Measurements from ENCODE around the gene RPP25L. TPM values are rescaled to one million over a fixed set of nuclear protein-coding genes. Genes with fewer than 3 reads are reported as not detected.
A peak's percentile ranks its signal among the peaks of the same experiment; 100 is the strongest.

RPP25L gene
- total RNA-seq, 1 experiment from 2014 or later, result 48.7 TPM

DNA sequence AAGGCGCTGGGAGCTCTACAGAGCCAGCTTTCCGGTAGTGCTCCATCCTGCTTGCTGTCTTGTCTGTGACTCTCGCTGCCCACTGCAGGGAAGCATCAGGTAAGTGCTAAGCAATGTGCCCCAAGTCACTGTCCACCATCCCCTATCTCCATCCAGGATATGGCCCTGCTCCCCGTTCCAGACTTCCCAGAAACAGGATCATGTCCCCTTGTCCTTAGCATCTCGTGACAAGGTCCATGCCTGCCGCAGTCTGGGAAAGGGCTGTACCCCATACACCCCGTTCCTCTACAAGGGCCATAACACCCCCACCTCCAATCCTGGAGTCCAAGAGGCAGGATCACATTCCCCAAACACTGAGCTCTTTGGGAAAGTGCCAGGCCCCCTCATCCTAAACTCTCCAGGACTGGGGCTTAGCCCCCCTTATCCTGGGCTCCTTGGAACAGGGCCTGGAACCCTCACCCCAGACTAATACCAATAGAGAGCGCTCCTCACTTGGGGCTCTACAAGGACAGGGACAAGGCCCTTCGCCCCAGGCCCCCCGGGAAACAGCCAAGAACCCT, 566 bp downstream of the RPP25L start:
- DNase-seq (ENCODE audit: low spot score), result no peak

DNA sequence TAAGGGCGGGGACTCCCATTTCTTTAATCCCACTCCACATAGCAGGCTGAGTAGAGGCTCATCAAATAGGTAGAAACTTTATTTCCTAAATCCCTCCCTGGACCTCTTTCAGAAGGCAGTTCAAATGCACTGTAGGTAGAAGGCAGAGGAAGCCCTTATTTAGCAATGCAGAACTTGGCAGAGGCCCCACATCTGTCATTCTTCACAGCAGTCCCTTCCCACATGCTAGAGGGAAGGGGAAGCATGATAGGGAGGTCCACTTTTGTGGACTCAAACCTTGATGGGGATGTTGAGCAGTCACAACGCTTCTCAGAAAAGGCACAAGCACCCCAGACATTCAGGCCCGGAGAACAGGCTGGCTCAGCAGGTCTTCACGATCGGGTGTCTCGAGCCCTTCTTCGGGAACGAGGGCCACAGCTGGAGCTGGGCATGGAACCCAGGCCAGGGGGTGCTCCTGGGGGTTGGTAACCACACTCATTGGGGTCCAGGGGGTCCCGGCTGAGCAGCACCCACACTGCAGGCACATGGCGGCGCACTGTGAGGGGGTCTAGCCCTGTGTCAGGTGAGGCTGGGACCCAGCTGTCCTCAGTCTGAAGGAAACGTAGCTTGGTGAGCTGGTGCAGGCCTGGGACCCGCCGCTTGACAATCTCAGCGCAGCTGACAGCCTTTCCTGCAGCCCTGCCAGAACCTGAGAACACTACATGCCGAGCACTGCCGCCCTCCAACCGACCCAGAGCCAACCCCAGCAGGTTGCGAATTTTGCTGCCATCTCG, 1.3 kb downstream of the RPP25L start:
- no peak for DNase-seq (ENCODE audit: low spot score)

DNA sequence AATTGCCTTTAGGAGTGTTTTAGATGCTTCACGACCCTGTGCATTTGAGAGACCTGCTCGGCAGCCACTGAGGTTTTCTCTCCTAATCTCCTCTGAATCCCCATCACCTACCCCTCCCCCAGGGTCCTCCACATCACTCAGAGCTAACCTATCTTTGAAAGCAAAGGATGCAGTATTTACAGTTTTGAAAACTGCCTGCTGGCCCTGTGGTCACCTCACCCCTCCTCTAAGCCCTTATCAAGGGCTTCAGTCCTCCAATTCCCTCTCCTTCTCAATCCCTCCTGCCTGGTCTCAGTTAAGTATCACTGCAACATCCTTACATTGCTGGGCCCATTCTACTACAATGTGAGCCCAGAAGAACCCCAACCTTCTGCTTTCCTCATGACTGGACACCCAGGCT, 4.6 kb downstream of the RPP25L start:
- no peak for DNase-seq (ENCODE audit: low spot score)

DNA sequence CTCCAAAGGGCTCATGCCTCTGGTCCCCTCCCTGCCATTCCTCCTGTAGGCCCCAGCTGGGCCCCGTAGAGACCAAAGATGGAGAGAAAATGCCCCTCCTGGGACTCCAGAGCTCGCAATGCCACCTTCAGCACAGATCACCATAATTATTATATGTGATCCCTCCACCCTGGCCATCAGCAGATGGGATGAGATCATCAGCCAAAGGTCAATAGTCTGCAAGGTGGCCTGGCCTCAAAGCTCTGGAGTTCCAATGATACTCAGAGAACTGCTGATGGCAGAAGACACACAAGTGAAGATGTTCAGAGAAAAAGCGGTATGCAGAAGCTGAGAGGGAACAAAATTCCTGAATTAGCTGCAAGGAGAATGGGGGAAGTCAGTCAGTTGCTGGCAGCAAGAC, 5.0 kb downstream of the RPP25L start:
- DNase-seq (ENCODE audit: low spot score), result no peak

DNA sequence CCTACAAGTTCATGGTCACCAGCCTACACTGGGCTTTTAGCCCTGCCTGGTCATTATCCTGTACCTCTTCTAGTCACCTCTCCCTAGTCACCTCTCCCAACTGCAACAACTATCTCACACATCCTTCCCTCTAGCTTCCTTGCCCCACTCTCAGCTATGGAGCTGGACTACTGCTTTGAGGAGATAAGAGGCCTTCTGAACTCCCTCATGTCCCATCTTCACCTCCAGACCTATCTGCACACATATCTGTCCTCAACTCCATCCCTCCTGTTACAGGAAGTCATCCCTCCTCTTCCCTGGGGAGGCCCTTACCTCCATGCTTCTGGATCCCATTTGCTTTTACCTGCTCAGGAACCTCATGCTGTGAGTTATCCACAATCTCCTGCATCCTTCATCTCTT, 5.7 kb downstream of the RPP25L start:
- no peak for DNase-seq (ENCODE audit: low spot score)

DNA sequence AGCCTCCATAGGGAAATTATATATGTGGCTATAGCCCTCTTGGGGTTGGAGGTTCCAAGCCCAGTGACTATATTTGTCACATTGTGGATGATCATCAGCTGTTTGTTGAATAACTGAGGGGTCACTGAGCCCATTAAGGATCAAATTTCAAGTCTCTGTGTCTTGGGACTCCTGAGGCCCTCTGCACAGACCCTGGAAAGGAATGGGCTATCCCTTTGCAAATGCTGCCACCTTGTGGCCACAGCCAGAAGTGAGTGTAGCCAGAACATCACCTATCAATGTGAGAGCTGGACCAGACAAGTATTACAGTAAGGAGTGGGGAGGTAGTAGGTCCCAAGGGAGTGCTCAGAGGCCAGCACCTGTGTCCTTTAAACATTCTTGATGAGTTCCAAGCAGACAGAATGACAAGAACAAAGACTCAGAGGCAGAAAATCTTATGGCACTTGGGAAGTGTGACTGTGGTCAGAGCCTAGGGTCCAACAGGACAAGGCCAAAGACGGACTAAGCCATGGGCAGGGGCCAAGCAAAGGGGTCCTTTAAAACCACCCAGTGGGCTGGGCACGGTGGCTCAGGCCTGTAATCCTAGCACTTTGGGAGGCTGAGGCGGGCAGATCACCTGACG, 8.2 kb downstream of the RPP25L start:
- peak; percentile 89 for DNase-seq (ENCODE audit: low spot score)

DNA sequence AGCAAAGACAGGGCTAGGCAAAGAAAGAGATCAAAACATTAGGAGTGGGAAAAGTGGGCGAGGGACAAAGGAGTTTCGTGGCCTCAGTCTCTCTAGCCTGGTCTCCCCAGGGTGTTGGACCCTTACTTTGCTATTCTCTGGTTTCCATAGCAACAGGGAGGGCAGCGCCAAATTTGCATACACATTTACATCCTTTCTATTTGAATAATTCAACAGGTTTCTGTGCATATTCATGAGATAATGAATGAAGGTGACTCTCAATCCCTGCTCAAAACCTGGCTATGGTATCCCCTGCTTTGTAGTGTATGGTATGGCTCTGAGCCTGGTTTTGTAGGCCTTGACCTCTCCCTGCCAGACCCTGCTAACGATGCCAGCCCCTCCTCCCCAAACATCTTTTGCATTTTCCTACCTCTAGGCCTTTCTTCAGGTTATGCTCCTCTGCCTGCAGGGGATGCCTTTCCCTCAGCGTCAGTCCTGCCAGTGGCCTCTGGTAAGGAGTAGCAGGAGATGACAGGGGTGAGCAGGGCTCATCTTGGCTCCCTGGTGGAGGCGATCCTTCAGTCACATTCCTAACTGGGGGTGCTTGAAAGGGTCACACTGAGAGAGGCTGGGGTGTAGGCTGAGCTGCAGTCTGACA, 9.8 kb downstream of the RPP25L start:
- DNase-seq (ENCODE audit: low spot score), result no peak

DNA sequence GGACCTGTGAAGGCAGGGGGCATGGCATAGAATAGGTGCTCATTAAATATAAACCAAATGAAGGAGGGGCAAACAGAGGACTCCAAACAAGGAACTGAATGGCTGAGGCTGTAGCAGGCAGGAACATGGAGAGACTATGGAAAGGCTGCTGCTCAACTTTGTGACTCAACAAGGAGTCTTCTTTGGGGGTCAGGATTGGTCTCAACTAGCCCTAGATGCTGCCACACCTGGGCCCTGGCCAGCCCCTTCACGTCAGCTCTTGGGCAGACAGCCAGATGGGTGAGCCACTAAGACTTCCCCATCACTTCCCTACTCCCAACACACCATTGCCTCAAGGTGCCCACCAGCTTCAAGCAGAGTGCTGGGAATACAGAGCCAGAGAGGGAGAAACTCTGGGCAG, 11.0 kb downstream of the RPP25L start:
- no peak for DNase-seq (ENCODE audit: low spot score)

DNA sequence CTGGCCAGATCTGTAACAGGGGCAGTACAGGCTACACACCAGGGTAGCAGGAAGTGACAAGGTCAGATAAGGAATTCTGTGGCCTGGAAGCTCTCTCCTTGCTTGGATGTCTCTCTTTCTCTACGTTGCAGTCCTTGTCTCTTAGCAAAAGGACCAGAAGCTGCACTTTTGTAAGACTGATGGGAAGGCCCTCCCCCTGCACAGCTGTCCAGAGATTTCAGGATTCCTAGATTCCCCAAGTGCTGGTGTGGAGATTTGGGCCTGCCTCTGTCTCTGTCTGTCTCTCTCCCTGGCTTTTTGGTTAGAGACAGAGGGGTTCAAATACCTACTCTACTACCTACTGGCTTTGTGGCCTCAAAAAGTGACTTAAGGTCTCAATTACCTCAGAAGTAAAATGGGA, 12.4 kb downstream of the RPP25L start:
- no peak for DNase-seq (ENCODE audit: low spot score)

DNA sequence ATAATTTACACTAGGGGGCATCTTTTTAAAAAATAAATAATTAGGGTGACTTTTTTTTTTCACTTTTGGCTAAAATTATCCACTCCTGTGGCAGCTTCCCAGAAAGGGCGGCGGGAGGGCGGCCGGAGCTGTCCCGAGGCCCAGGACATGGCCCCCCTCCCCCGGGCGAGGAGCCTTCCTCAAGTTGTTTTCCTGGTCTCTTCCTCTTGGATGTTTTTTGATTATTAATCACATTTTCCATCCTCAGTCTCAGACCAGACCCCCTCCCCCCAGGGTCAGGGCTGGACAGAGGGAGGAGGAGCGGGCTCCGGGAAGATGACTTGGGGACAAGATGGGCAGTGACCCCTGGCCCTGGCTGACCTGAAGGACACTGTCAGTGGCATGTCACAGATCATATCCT, 17.7 kb downstream of the RPP25L start:
- no peak for DNase-seq (ENCODE audit: low spot score)

DNA sequence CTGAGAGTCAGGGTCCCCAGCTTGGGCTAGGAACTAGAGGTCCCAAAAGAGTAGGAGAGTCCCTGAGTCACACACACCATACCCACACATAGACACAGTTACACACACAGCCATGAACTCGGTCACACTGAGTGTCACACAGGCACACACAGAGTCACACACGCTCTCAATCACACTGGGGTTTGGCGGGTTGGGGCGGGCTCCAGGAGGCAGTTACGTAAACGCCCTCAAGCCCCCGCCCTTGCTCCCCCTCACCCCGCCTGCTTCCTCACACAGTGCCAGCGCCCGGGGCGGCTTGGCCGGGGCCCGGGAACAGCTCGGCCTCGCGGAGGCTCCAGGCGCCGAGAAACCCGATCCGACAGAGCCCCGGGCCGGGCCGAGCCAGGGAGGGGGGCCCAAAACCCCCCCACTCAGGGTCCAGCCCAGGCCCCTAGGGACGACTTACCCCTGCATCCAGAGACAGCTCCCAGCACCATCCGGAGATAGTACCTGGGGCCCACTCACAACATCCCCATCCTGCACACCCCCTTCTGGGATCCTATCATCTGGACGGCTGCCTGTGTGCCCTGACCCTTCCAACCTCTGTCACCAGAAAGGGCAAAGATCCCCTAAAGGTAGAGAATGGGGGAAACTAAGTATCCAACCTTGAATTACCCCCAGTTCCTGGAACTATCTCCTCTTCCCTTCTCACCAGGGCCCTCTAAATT, 18.8 kb downstream of the RPP25L start:
- DNase-seq (ENCODE audit: low spot score), result no peak

DNA sequence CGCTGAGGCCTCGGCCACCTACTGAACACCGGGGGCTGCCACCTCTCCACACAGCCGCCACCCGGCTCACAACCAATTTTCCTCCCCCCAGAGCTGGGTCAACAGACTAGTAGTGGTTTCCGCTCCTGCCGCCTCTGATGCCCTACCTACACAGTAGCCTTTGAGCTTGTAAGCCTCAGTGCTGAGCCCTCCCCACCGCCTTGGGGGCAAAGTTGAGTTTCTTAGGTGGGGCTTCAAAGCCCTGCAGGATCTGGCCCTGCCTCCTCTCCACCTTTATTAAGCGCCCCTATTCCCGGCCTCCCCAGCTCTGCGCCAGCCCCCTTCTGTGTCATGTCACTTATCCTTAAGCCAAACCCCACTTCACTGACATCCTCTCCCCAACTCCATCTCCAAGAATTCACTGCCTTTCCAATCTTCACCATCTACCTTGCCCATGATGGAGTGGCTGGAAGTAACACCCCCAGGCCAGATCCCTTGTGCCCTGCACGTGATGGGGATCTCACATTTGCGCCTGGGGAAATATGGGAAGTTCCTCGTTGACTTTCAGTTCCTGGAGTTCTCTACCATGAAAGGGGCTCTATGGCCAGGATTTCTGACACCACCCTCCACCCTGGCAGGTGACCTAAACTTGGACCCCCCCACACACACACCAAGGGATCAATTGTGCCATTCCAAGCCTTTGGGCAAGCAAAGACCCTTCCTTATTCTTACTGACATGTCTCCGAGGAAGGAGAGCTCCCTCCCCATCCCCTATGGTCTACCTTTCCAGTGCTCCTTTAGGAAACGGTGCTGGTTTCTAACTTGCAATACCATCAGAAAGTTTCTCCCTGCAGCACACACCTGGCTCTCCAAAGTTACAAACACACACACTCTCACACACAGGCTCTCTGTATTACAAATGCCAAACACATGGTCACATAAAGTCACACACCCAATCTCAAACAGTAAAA, 19.7 kb downstream of the RPP25L start:
- no peak for DNase-seq (ENCODE audit: low spot score)

DNA sequence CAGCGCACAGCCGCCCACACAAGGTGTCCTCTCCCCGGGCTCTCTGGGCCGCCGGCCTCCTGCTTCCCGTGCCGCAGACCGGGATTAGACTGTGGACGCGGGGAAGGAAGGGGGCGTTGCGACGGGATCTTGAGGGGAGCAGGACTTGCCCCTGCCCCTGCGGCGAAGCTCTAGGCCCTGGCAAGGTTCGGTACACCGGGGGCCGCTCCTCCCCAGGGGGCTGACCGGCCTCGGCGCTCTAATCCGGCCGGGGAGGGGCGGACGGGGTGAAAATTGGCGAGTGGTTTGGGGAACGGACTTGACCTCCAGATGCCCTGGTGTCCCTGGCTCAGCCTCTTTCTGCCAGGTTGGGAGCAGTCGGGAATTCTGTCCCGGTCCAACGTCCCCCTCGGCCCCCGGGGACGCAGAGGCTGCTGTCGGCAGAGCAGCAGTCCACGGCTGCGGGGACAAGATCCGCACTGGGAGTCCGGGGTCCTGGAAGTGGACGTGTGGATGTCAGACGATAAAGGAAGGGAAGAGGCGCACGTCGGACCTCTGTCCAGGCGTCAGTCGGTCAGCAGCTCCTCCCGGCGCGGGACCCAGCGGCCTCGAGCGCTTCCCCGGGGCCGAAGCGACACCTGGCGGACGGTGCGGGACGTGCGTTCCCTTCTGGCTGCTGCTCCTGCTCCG, 20.5 kb downstream of the RPP25L start:
- peak; percentile 79 for DNase-seq (ENCODE audit: low spot score)

DNA sequence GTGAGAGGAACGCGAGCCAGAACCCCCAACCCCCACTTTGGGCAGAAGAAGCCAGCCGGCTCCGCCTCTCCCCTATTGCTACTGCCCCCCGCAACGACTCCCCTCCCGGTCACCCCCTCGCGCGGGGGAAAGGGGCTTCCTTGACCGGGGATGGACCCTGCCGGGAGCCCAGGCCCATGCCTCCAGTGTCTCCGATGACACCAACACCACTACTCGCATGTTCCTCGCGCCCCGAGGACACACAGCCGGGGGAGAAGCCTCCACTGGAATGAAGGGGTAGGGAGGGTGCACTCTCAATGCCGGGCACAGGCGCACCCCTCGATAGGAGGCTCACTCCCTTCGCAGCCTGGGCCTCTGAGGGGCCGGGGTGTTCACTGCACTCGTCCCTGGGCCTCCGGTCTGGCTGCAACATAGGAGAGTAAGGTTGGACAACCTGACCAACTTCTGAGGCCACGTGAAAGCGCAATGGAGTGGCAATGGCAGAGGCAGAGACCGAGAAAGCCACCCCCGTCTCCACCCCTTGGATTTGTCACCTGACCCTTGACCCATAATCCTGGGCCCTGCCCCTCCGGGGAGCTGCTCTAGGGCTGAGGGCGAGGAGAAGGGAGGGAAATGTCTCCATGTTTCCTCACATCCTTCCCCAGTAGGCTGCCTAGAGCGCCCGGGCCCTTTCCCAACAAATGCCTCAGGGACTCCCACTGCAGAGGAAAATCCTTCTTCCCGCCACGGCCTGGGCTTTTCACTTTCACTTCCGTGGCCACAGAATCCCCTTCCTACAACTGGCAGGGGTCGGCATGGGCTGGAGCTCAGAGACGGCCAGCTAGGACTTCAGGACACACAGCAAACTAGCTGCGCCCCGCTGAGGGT, 21.3 kb downstream of the RPP25L start:
- no peak for DNase-seq (ENCODE audit: low spot score)

DNA sequence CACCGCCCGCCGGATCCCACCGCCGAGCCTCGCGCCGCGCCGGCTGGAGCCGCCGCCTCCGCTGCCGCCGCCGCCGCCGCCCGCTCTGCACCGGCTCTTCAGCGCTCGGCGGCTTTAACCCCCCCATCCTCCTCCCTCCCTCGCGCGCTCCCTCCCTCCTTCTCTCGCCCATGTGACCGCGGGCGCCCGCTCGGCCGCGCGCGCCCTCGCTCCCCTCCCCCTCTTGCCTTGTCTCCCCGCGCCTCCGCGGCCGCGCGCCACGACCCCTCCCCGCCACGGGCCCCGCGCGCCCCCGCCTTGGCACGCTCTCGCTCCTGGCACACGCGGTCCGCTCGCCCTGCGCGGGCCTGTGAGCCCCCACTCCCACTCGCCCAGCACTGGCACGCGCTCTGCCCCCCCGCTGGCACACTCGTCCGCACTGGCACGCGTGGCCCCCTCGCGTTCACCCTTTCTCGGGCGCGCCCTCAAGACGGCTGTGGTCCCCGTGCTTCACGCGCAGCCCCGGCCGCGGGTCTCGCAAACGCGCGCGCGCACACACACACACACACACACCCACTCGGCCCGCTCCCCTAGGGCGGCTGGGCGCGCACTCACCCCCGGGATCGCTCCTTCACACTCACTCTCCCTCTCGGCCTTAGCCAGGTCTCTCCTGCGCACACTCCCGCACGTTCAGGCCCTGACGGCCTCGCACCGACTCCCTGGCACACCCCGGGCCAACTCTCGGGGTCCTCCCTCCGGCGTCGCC, 22.1 kb downstream of the RPP25L start, which contains the start of gene CNTFR:
TSS of gene CNTFR (minus strand) at position 89 of the 745 bp plus-strand sequence. CDS start 20,743 bp downstream, outside the sequence.
- DNase-seq (ENCODE audit: low spot score), result no peak

DNA sequence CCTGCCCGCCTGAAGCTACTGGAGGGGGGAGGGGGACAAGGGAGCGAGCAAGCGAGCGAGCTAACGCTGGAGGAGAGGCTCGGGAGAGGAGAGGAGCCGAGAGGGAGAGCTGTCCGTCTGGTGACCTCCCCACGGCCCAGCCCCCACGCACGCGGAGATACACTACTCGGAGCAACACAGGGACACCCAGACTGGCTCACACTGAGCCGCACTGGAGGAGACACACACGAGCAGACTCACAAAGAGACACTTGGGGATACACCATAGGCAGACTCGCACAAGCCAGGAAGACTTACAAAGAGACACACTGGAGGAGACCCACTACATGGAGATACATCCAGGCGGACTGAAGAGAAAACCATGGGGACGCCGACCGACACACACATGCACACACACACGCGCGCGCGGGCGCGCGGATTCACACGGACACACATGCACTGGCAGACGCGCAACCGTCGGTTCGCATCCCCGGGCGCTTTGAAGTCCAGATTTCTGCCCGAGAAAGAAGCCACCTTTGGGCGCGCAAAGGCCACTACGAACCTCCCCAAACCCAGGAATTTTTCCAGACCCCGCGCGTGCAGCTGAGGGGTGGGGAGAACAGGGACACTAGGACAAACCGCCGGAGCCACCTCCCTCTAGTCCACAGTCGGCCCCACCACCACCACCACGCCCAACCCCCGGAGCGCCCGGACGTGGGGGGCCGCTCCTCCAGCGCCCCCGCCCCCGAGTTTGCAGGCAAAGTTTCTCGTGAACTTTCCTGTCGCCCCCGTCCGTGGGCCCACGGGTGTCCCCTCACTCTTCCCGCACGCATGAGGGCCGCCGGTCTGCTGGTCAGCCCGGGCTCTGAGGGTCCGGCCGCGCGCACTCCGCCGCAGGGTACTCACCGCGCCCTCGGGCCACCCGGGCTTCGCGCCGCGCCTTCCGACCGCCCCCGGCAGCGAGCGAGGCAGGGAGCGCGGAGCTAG, 22.9 kb downstream of the RPP25L start:
- DNase-seq (ENCODE audit: low spot score), result no peak

DNA sequence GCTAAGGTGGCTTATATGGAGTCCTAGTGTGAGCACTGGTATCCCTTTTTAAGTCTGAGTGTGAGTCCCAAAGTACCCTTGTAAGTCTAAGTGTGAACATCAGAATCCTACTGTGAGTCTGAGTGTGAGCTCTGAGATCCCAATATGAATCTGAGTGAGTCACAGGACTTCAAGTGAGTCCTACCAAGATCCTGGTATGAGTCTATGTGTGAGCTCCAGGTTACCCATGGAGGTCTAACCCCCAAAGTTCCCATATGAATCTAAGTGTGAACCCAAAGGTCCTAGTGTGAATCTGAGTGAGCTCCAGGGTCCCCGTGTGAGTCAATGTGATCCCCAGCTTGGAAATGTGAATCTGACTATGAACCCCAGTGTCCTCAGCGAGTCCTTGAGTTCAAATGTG, 24.6 kb downstream of the RPP25L start:
- DNase-seq (ENCODE audit: low spot score), result no peak

All from HT-29 (cell line).